Common myeloid progenitor, CD34-positive (primary cell): ENCODE data around the gene ZFPM1.

Experiments used
- CTCF ChIA-PET: fragments of 350-600 bp; sonication (Branson Sonifier 250); formaldehyde crosslinking; loops from one replicate; lab custom pipeline; 2021; ENCODE audit warnings: antibody characterized with exemption; lab: Charles Lee
- POLR2A ChIA-PET: fragments of 350-600 bp; sonication (Branson Sonifier 250); formaldehyde crosslinking; loops from one replicate; lab custom pipeline; 2021; ENCODE audit warnings: antibody characterized with exemption; lab: Charles Lee
- DNase-seq, 3 donors: peaks; one replicate each; pipeline versions ENCODE4 v3.0.0 to v3.0.0-alpha.2; 2013
- H3K27ac ChIP-seq, 2 experiments: 1 replicate in 1 of 2; 2 replicates in 1 of 2; pipeline ENCODE4 v1.7.0; 2013; ENCODE audit warnings: inconsistent platforms in 2 of 2, low read length in 2 of 2, mild to moderate bottlenecking in 2 of 2, low read depth in 1 of 2, moderate library complexity in 1 of 2; ENCODE audit not compliant: severe bottlenecking in 2 of 2, insufficient read depth in 1 of 2, poor library complexity in 1 of 2
- H3K27me3 ChIP-seq, 5 experiments: replicated peaks in 2 of 5; 1 replicate in 3 of 5; 2 replicates in 2 of 5; pipeline versions ENCODE4 v1.6.1 to v1.7.0; 2013; ENCODE audit warnings: low read length in 4 of 5, mild to moderate bottlenecking in 2 of 5, moderate library complexity in 2 of 5, inconsistent platforms in 1 of 5; ENCODE audit not compliant: insufficient read depth in 5 of 5, control insufficient read depth in 4 of 5
- H3K36me3 ChIP-seq, 4 experiments: 1 replicate in 2 of 4; 2 replicates in 2 of 4; pipeline versions ENCODE4 v1.6.1 to v1.7.0; 2013; ENCODE audit warnings: low read length in 3 of 4, control low read depth in 1 of 4, mild to moderate bottlenecking in 1 of 4; ENCODE audit not compliant: control insufficient read depth in 4 of 4, insufficient read depth in 4 of 4
- H3K4me1 ChIP-seq, 4 experiments: 1 replicate in 3 of 4; 2 replicates in 1 of 4; pipeline versions ENCODE4 v1.6.1 to v1.7.1; 2013; ENCODE audit warnings: low read length in 3 of 4, mild to moderate bottlenecking in 3 of 4, control low read depth in 1 of 4, inconsistent platforms in 1 of 4, moderate library complexity in 1 of 4; ENCODE audit not compliant: control insufficient read depth in 4 of 4, insufficient read depth in 4 of 4; ENCODE audit errors: control extremely low read depth in 1 of 4
- H3K4me3 ChIP-seq, 7 experiments: 1 replicate in 4 of 7; 2 replicates in 3 of 7; pipeline versions ENCODE4 v1.5.1 to v1.7.0; 2013; ENCODE audit warnings: mild to moderate bottlenecking in 7 of 7, low read length in 6 of 7, moderate library complexity in 6 of 7, inconsistent platforms in 2 of 7, low read depth in 2 of 7, control low read depth in 1 of 7; ENCODE audit not compliant: insufficient read depth in 4 of 7, control insufficient read depth in 1 of 7; ENCODE audit errors: extremely low read depth in 1 of 7
- H3K9me3 ChIP-seq, 5 experiments: 1 replicate in 4 of 5; 2 replicates in 1 of 5; pipeline versions ENCODE4 v1.6.1 to v1.7.1; 2013; ENCODE audit warnings: low read length in 4 of 5, mild to moderate bottlenecking in 2 of 5, inconsistent platforms in 1 of 5, low read depth in 1 of 5, moderate library complexity in 1 of 5; ENCODE audit not compliant: control insufficient read depth in 4 of 5, insufficient read depth in 2 of 5; ENCODE audit errors: control extremely low read depth in 1 of 5
- WGBS: methylation state at CpG from one replicate; pipeline ENCODE4 v1.1.5; 2013; ENCODE audit not compliant: insufficient coverage; 5-methylcytosine and 5-hydroxymethylcytosine counted together

ZFPM1 gene

DNA sequence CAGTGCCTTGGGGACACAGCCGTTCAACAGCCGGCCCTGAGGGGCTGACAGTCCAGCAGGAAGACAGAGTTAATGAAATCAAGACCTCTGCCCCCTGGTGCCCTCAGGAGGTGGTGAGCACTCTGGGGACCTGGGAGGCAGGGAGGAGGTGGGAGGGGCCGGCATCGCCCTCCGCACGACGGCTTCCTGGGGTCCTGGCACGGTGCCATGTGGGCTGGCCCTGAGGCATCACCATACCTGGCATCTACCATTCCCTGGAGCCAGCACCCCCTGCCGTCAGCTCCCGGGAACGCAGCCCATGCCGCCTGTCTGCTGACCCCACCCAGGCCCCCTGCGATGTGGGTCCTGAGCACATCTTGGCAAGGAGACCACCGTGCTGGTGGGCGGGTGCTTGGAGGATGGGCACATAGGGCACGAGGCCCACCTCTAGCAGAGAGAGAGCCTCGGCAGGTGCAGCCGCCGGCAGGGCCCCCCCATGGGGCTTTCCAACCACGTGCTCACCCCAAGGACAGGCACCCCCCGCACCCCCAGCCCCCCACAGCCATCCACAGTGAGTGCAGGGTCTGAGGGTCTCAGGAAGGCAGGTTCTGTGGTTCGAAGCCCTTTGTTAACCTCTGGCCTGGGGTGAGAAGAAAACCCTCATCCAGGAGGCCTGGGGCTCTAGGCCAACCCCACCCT, 52.5 kb downstream of the ZFPM1 start:
- Histone ChIP-seq H3K27ac (no peak overlapping the region), H3K27me3 (no peaks in the 10 kb centered on the region), H3K4me1 (peaks cover 0 to 5% (median 3%) of the 10 kb centered on the region in 4 experiments), H3K4me3 (no peak overlapping the region), H3K9me3 (no peaks in the 10 kb centered on the region), H3K36me3 (peaks cover 0 to 12% (median 2%) of the 10 kb centered on the region in 4 experiments)
- peak; percentile 40 to 74 (median 71) for DNase-seq
- ChIA-PET POLR2A (interaction anchor here (0.6 to 0.8 kb wide), 2 partner anchors 17 to 58 kb away, joined by 4 read pairs; no protein-coding TSS in a partner anchor), CTCF (interaction anchor here (1.1 to 1.8 kb wide), 6 partner anchors 10 to 59 kb away, joined by 3 to 9 read pairs (median 5); no protein-coding TSS in a partner anchor)
- 68% methylated on average over 15 of the region's 22 CpGs for WGBS

DNA sequence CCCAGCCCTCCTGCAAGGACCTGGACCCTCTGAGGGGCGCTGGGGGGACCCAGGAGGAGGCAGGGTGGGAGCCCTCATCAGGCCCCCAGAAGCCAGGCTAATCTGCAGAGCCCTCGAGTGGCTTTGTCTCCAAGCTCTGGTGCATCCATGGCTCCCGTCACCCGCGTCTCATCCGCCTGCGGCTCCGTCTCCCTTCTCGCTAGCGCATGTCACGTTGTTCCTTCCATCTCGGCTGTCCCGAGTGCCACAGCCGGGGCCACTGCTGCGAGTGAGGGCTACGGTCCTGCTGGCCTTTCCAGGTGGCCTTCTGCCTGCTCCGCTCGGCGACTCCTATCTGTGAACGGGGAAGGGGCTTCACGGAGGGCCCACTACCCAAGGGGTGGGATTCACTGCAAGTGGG, 53.6 kb downstream of the ZFPM1 start:
- WGBS: 97% methylated on average over 21 of the region's 21 CpGs
- CTCF ChIA-PET: interaction anchor here (0.6 to 1.2 kb wide), 2 partner anchors 13 to 50 kb away, joined by 3 to 5 read pairs; no protein-coding TSS in a partner anchor
- Histone ChIP-seq H3K4me3 (no peak overlapping the region), H3K27me3 (no peaks in the 10 kb centered on the region), H3K27ac (no peak overlapping the region), H3K9me3 (no peaks in the 10 kb centered on the region), H3K4me1 (peaks cover 0 to 4% (median 2%) of the 10 kb centered on the region in 4 experiments), H3K36me3 (peaks cover 0 to 12% (median 2%) of the 10 kb centered on the region in 4 experiments)
- POLR2A ChIA-PET: interaction anchor here (0.6 kb wide), 1 partner anchor 1331 kb away, joined by 3 read pairs; no protein-coding TSS in a partner anchor
- no peak for DNase-seq

DNA sequence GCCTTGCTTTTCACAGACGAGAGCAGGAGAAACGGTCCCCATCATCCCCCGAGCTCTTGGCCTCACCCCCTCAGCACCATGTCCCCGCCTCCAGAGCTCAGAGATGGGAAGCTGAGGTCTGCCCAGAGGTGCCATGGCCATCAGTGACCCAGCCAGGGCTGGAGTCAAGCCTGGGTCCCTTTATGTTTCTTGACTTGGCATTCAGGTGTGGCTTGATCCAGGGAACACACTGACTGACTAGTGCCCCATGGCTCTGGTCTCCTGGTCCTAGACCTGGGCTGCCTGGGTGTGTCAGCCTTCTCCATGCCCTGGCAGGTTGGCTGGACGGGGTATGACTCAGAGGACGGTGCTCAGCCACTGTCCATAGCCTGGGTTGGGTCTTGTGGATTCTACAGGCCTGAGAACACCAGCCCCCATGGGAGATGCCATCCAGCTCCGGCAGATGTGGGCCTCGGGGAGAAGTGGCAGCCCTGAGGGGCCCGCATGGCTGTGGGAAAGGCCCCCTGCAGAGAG, 54.2 kb downstream of the ZFPM1 start:
- Histone ChIP-seq H3K27me3 (no peaks in the 10 kb centered on the region), H3K36me3 (peaks cover 0 to 12% (median 2%) of the 10 kb centered on the region in 4 experiments), H3K27ac (no peak overlapping the region), H3K4me3 (no peak overlapping the region), H3K9me3 (no peaks in the 10 kb centered on the region), H3K4me1 (peaks cover 0 to 4% (median 2%) of the 10 kb centered on the region in 4 experiments)
- 86% methylated on average over 7 of the region's 9 CpGs for WGBS
- no peak for DNase-seq
- ChIA-PET CTCF (no interaction called here), POLR2A (no interaction called here)

- peaks cover 0 to 9% (median 5%) of the 10 kb centered on the region in 4 experiments for H3K36me3 ChIP-seq
- H3K4me3 ChIP-seq: no peak overlapping the region
- no peak for DNase-seq
- 92% methylated on average over 8 of the region's 13 CpGs for WGBS
- ChIA-PET CTCF (no interaction called here), POLR2A (no interaction called here)
- H3K4me1 ChIP-seq: peaks cover 0 to 9% (median 2%) of the 10 kb centered on the region in 4 experiments
- H3K9me3 ChIP-seq: no peaks in the 10 kb centered on the region
- H3K27ac ChIP-seq: no peak overlapping the region
- H3K27me3 ChIP-seq: no peaks in the 10 kb centered on the region
Measured at GRCh38 chr16:88508376-88508867, 55.3 kb downstream of the ZFPM1 start.

GRCh38 chr16:88508868-88509748, 56.0 kb downstream of the ZFPM1 start:
- POLR2A ChIA-PET: interaction anchor here (1.5 kb wide), 1 partner anchor 31 kb away, joined by 4 read pairs; no protein-coding TSS in a partner anchor

DNA sequence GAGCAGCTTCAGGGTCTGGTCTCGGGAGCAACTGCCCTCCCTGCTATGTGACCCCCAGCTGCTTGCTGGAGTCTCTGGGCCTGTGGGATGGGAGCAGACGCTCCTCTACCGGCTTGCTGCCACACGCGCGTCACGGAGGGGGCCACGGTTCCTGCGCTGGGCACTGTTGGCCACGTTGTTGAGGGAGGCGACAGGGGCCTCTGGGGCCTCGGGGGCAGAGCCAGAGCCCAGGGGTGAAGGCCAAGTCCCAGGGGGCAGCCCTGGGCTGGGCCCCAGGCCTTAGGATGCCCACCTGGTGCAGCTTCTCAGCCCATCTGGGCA, 56.6 kb downstream of the ZFPM1 start:
- no peaks in the 10 kb centered on the region for H3K27me3 ChIP-seq
- no peak for DNase-seq
- 92% methylated on average over 12 of the region's 12 CpGs for WGBS
- H3K4me3 ChIP-seq: no peak overlapping the region
- CTCF ChIA-PET: interaction anchor here (1.0 to 1.1 kb wide), 2 partner anchors 36 to 40 kb away, joined by 3 read pairs; no protein-coding TSS in a partner anchor
- H3K9me3 ChIP-seq: no peaks in the 10 kb centered on the region
- peaks cover 0 to 7% (median 5%) of the 10 kb centered on the region in 4 experiments for H3K36me3 ChIP-seq
- peaks cover 0 to 9% (median 1%) of the 10 kb centered on the region in 4 experiments for H3K4me1 ChIP-seq
- POLR2A ChIA-PET: interaction anchor here (1.5 kb wide), 1 partner anchor 31 kb away, joined by 4 read pairs; no protein-coding TSS in a partner anchor
- no peak overlapping the region for H3K27ac ChIP-seq

More at GRCh38 chr16:88508868-88509748, 56.0 kb downstream of the ZFPM1 start:
- CTCF ChIA-PET: interaction anchor here (1.1 kb wide), 1 partner anchor 40 kb away, joined by 3 read pairs; no protein-coding TSS in a partner anchor
- H3K4me1 ChIP-seq: peaks cover 0 to 9% (median 1%) of the 10 kb centered on the region in 4 experiments
- no peak overlapping the region for H3K27ac ChIP-seq
- no peaks in the 10 kb centered on the region for H3K9me3 ChIP-seq
- DNase-seq: no peak
- no peak overlapping the region for H3K4me3 ChIP-seq
- H3K27me3 ChIP-seq: no peaks in the 10 kb centered on the region
- 92% methylated on average over 36 of the region's 41 CpGs for WGBS
- H3K36me3 ChIP-seq: peaks cover 0 to 6% (median 5%) of the 10 kb centered on the region in 4 experiments
